GM19395 (cell line): ENCODE measurements around the gene NUCB1.

Experiments
- ATAC-seq: cut with Tn5 transposase; IDR thresholded peaks from one replicate; pipeline ENCODE4 v1.9.1; 2021; ENCODE audit warnings: mild to moderate bottlenecking, moderate library complexity; ENCODE audit not compliant: unreplicated experiment

Gene NUCB1

GRCh38 chr19:48961673-48962028, 61.5 kb downstream of the NUCB1 start:
- ATAC-seq: no peak

- ATAC-seq: no peak
Observed at GRCh38 chr19:48962029-48962848, 62.1 kb downstream of the NUCB1 start.

- ATAC-seq: no peak
Observed at GRCh38 chr19:48962849-48963165, 62.7 kb downstream of the NUCB1 start.

GRCh38 chr19:48963371-48964204, 63.5 kb downstream of the NUCB1 start:
- no peak for ATAC-seq

- ATAC-seq: no peak
Observed at GRCh38 chr19:48964205-48965039, 64.3 kb downstream of the NUCB1 start.

- ATAC-seq: peak; percentile 45
Observed at GRCh38 chr19:48965040-48965805, 65.1 kb downstream of the NUCB1 start, which contains the start of gene FTL. Gene FTL (plus strand): TSS chr19:48965309. CDS start chr19:48965508, 199 bp downstream.

GRCh38 chr19:48965806-48966540, 65.9 kb downstream of the NUCB1 start:
- peak; percentile 36 for ATAC-seq

GRCh38 chr19:48966541-48967345, 66.6 kb downstream of the NUCB1 start:
- ATAC-seq: no peak

GRCh38 chr19:48967346-48968178, 67.5 kb downstream of the NUCB1 start:
- ATAC-seq: no peak

GRCh38 chr19:48968179-48968661, 68.1 kb downstream of the NUCB1 start:
- no peak for ATAC-seq

GRCh38 chr19:48968813-48969218, 68.7 kb downstream of the NUCB1 start:
- no peak for ATAC-seq

GRCh38 chr19:48969276-48970138, 69.4 kb downstream of the NUCB1 start:
- no peak for ATAC-seq

GRCh38 chr19:48970139-48970766, 70.1 kb downstream of the NUCB1 start:
- ATAC-seq: no peak

GRCh38 chr19:48970923-48971395, 70.8 kb downstream of the NUCB1 start:
- ATAC-seq: no peak
